Activated T-cell treated with anti-CD3 and anti-CD28 coated beads, Interleukin-2, amount 50 U/mL, for 24 hours (primary cell): ENCODE results near the gene CBLB.

Source experiments
- DNase-seq: peaks from one replicate; pipeline ENCODE4 v3.0.0-alpha.2; 2020
- H3K27ac Mint-ChIP-seq: 2 replicates; pipeline ENCODE4 v1.8.0; 2020; ENCODE audit warnings: mild to moderate bottlenecking, mixed read lengths
- H3K27me3 Mint-ChIP-seq: 2 replicates; pipeline ENCODE4 v1.8.0; 2020; ENCODE audit warnings: mixed read lengths
- H3K36me3 Mint-ChIP-seq: 2 replicates; pipeline ENCODE4 v1.8.0; 2020; ENCODE audit warnings: low read depth, mixed read lengths
- H3K4me1 Mint-ChIP-seq: 2 replicates; pipeline ENCODE4 v1.8.0; 2020; ENCODE audit warnings: low read depth, mixed read lengths
- H3K4me3 Mint-ChIP-seq: 2 replicates; pipeline ENCODE4 v1.8.0; 2020; ENCODE audit warnings: mild to moderate bottlenecking, moderate library complexity, mixed read lengths
- H3K9me3 Mint-ChIP-seq: 2 replicates; pipeline ENCODE4 v1.8.0; 2020; ENCODE audit warnings: mixed read lengths

CBLB gene

DNA sequence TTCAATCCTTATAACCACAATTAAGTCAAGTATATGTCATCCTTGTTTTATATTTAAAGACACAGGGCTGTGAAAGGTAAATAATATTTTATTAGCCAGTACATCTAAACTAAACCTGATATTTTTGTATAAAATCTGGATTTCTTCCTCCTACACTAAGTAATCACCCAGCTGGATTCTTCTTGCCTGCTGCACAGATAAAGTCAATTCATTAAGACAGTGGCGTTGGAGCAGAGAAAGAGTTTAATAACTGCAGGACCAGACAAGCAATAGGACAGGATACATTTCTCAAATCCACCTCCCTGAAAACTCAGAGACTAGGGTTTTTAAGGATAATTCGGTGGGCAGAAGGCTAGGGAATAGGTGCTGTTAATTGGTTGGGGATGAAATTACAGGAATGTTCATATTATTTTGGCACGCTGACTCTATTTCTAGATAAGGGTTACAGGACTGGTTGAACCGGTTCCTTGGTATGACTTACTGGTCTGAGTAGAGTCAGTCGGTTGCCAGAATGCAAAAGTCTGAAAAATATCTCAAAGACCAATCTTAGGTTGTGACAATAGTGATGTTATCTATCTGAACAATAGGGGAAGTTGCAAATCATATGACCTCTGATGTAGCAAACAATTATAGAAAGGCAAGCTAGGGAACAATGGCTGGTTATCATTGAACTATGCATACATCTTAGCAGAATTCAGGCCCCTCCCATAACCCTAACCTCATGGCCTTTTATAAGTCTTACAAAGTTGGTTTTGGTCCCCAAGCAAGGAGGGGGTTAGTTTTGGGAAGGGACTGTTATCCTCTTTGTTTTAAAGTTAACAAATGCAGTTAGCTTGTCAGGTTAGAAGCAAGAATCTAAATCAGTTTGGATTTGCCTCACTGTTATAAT is 257.3 kb downstream of the CBLB start:
- H3K36me3 Mint-ChIP-seq = no peaks in the 10 kb centered on the region
- no peak overlapping the region for H3K27ac Mint-ChIP-seq
- DNase-seq = no peak
- no peaks in the 10 kb centered on the region for H3K9me3 Mint-ChIP-seq
- H3K27me3 Mint-ChIP-seq = no peaks in the 10 kb centered on the region
- H3K4me3 Mint-ChIP-seq = no peak overlapping the region
- H3K4me1 Mint-ChIP-seq = no peaks in the 10 kb centered on the region

DNA sequence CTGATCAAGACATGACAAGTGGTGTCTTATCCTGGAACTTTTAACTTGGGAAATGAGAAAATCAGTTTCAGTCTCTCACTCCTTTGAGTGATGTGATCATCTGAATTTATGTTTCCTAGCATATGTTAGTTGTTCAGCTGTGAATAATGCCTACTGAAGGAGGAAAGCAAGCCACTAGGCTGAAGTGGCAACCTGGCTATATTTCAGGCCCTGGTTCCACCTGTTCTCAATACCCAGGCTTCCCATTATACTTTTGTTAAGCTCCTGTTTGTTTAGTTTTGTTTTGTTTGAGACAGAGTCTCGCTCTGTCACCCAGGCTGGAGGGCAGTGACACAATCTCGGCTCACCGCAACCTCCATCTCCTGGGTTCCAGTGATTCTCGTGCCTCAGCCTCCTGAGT is 258.3 kb downstream of the CBLB start:
- Mint-ChIP-seq H3K36me3 (no peaks in the 10 kb centered on the region), H3K4me3 (no peak overlapping the region)
- no peak for DNase-seq

DNA sequence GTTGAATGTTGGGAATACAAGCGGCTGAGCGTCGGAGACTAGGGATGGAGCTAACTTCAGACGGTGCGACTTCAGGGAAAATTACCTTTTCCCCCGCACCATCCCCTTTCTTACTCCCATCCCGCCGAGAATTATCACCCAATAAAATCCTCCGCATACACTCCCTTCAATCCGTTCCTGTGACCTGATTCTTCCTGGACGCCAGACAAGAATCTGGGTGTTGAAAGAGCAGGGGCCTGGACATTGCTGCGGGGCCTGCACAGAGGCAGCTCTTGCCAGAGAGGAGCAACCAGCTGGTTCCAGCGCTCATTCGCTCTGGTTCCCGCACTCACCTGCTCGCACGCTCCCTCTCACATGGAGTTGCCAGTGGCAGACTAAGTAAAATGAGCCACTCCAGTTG is 260.2 kb downstream of the CBLB start:
- DNase-seq = no peak
- no peaks in the 10 kb centered on the region for H3K4me1 Mint-ChIP-seq
- no peak overlapping the region for H3K27ac Mint-ChIP-seq
- no peaks in the 10 kb centered on the region for H3K9me3 Mint-ChIP-seq
- H3K4me3 Mint-ChIP-seq = no peak overlapping the region
- no peaks in the 10 kb centered on the region for H3K27me3 Mint-ChIP-seq
- no peaks in the 10 kb centered on the region for H3K36me3 Mint-ChIP-seq

More for the DNA sequence above, 258.3 kb downstream of the CBLB start:
- no peak overlapping the region for H3K27ac Mint-ChIP-seq
- H3K27me3 Mint-ChIP-seq = no peaks in the 10 kb centered on the region
- no peaks in the 10 kb centered on the region for H3K4me1 Mint-ChIP-seq
- no peaks in the 10 kb centered on the region for H3K9me3 Mint-ChIP-seq

DNA sequence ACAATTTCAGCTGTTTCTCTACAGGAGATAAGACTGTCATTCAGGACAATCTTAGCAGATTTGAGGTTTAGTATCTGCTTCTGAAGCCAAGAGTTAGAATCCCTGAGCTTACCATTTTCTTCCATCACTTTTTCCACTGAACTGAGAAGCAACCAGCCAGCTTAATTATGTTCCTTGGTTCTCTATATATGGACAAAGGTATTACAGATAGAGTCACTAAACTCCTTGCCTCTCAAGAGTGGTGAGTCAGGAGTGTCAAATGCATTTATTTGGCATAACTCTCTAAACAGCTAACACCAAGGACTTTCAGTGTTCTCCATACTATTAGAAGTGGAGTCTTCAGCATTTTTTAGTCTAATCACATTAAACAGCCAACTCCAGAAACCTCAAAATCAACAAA is 262.8 kb downstream of the CBLB start:
- no peaks in the 10 kb centered on the region for H3K27me3 Mint-ChIP-seq
- no peak for DNase-seq
- no peaks in the 10 kb centered on the region for H3K9me3 Mint-ChIP-seq
- H3K36me3 Mint-ChIP-seq = no peaks in the 10 kb centered on the region
- H3K27ac Mint-ChIP-seq = no peak overlapping the region
- H3K4me3 Mint-ChIP-seq = no peak overlapping the region
- no peaks in the 10 kb centered on the region for H3K4me1 Mint-ChIP-seq
